Omental fat pad (tissue), 4 donors: ENCODE results near the gene CD37. TPM values are rescaled to one million over a fixed set of nuclear protein-coding genes. Genes with fewer than 3 reads are reported as not detected.
"Not testable (repeated sequence)": the region's sequence is repeated elsewhere in the genome, so short reads cannot be mapped to it uniquely, and the experiment has no call there.

Experiments used
- ATAC-seq: fragments of 150-250 bp; one replicate; pipeline ENCODE4 v1.9.1; 2016; ENCODE audit warnings: mild to moderate bottlenecking, moderate library complexity; ENCODE audit not compliant: low FRiP score
- DNase-seq: peaks from one replicate; pipeline ENCODE4 v3.0.0-alpha.2; 2019; ENCODE audit warnings: low spot score
- total RNA-seq, 4 donors: library from RNA; depleted of rRNA; stranded (reverse); fragments of >200 nt; gene quantifications; one replicate each; pipeline ENCODE4 v1.1.0, GENCODE V29; 2016
- TF ChIP-seq, protein P1 (sequence below), 3 donors: fragments of 450-650 bp; IDR thresholded peaks; one replicate each; pipeline ENCODE4 v1.5.1; 2016 to 2017; ENCODE audit warnings: antibody characterized with exemption in 3 of 3, mild to moderate bottlenecking in 3 of 3, moderate library complexity in 2 of 3

The CD37 gene
- total RNA-seq, 4 donors from 2014 or later, result 10.3 to 43.8 (median 21.5) TPM

DNA sequence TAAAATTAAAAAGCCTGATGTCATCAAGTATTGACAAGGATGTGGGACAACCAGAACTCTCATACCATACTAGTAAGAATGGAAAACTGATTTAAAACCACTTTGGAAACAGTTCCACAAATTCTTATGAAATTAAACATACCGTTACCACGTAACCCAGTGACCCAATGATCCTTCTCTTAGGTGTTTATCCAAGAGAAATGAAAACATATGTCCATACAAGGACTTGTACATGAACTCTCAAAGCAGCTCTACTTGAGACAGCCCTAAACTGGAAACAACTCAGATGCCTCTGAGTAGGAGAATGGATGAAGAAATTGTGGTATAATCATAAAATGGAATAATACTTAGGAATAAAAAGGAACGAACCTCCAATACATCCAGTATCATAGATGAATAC lies 37.8 kb upstream of the CD37 start:
- no peak for ATAC-seq
- TF ChIP-seq, protein P1, sequence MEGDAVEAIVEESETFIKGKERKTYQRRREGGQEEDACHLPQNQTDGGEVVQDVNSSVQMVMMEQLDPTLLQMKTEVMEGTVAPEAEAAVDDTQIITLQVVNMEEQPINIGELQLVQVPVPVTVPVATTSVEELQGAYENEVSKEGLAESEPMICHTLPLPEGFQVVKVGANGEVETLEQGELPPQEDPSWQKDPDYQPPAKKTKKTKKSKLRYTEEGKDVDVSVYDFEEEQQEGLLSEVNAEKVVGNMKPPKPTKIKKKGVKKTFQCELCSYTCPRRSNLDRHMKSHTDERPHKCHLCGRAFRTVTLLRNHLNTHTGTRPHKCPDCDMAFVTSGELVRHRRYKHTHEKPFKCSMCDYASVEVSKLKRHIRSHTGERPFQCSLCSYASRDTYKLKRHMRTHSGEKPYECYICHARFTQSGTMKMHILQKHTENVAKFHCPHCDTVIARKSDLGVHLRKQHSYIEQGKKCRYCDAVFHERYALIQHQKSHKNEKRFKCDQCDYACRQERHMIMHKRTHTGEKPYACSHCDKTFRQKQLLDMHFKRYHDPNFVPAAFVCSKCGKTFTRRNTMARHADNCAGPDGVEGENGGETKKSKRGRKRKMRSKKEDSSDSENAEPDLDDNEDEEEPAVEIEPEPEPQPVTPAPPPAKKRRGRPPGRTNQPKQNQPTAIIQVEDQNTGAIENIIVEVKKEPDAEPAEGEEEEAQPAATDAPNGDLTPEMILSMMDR (IDR thresholded peaks at IDR 0.05), result no peak
- no peak for DNase-seq

DNA sequence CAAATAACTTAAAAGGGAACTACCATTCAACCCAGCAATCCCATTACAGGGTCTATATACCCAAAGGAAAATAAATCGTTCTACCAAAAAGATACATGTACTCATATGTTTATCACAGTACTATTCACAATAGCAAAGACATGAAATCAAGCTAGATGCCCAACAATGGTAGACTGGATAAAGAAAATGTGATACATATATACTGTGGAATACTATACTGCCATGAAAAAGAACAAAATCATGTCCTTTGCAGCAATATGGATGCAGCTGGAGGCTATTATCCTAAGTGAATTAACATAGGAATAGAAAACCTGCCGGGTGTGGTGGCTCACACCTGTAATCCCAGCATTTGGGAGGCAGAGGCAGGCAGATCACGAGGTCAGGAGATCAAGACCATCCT lies 36.6 kb upstream of the CD37 start:
- not testable (repeated sequence) for ATAC-seq, DNase-seq

DNA sequence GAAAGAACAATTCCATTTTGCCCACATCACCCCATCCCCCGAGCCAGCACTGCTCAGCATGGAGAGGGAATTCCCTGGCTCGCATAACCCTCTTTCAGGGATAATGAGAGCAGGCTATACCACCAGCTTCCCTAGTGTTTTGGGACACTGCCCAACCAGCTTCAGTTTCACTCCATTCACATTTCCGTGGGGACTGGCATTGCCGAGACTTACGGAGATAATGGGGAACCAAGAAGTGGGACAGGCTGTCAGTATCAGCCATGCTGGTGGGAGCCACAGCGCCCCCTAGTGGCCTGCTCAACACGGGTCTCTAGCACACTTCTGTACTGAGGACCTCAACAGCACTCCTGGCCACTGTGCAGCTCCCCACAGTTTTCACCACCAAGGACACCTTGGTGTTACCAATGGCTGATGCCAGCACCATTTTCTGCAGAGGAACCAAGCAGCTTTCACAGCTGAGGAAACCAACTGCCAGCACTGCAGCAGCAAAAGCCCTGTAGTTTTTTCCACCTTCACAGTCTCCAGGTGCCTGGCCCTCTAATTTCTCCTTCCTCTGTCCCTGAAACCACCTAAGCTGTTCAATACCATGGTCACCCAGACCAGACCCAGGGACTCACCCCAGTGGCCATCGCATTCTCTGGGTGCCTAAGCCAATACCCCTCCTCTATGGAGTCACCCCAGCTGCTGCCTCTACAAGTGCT lies 33.9 kb upstream of the CD37 start:
- DNase-seq (peak; percentile 77), ATAC-seq (no peak)
- TF ChIP-seq, protein P1 (IDR thresholded peaks at IDR 0.05), result peak in 2 of 3 donors; percentile 6 to 13

DNA sequence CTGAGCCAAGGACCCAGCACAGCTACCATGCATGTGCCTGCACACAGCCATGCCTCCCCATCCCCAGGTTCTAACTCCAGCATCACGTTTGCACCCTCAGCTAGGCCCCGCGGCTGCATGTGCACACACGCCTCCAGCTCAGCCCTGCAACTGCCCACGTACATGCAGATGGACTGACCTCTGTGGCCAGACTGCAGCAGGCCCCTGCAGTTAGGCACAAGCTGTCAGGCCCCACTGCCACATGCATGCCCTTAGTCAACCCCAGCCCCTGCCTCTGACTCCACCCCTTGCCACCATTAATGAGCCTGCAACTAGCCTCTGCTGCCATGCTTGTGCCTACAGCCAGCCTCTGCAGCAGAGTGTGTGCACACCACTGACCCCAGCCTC lies 33.3 kb upstream of the CD37 start:
- TF ChIP-seq, protein P1 (IDR thresholded peaks at IDR 0.05), result no peak
- ATAC-seq, result no peak
- no peak for DNase-seq

DNA sequence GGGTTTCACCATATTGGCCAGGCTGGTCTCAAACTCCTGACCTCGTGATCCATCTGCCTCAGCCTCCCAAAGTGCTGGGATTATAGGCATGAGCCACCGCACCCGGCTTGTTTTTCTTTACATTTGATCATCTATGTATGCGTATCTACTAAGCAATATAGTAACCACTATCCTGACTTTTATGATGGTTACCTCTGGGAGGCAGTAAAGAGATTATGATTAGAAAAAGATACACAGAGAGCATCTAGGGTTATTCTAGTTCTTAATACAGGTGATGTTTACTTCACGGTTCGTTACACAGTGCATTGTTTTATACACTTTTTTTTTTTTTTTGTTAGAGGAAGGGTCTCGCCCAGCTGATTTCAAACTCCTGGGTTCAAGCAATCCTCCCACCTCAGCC lies 28.5 kb upstream of the CD37 start:
- ATAC-seq, DNase-seq: not testable (repeated sequence)

DNA sequence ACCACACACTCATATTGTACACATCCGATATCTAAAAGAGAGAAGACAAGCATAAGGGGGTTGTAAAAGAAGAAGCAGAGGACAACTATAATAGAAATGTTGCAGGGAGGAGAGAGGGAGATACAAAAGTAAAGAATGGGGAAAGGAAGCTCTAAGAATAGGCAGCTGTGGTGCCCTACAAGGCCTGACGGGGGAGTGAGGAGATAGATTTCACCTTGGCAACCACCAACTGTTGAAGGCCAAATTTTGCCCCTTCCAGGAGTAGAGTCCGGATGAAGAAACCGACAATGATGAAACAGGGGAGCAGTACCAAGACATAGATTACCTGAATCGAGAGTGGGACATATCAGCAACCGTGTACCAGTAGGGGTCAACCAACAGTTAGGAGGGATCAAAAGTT lies 26.1 kb upstream of the CD37 start:
- TF ChIP-seq, protein P1 (IDR thresholded peaks at IDR 0.05), result no peak
- DNase-seq (no peak), ATAC-seq (no peak)

DNA sequence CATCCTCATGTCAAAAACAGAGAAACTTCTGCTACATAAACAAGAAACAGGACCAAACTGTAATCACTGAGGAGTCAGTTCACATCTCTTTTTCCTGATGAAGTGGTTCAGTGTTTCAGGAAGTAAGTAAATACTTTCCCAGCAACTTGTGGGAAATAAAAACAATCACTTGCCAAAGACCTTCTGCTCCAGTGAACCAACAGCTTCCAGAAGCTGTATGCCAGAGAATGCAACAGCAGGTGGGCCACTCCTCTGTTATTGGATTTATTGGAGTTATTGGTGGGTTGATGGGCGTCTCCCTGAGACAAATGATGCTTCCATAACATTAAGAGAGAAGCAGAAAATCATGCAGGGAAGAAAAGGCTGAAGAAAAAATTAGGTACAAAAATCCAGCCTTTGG lies 20.1 kb upstream of the CD37 start:
- TF ChIP-seq, protein P1 (IDR thresholded peaks at IDR 0.05), result no peak
- no peak for ATAC-seq
- DNase-seq, result no peak

DNA sequence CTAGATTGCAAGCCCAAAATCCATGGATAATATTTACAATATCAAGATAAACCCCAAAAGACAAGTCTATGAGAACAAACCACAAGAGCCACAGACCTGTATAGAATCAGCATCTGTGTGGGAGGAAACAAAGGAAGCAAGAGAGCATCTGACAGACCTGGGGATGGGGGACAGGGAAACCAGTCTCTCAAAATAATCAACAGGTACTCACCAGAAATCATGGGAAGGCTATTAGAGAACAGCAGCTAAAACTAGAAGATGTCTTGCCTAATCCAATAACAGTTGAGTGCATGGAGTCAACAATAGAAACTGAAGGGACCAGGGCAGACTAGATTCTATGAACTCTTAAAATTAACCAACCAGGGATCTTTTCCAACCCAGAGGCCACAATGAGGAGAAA lies 18.9 kb upstream of the CD37 start:
- ATAC-seq, result no peak
- no peak for DNase-seq
- TF ChIP-seq, protein P1 (IDR thresholded peaks at IDR 0.05), result no peak
